Suprapubic skin (tissue), 3 donors: ENCODE results near the gene ENTPD1.

Experiments
- POLR2A ChIP-seq, 2 donors: fragments of 450-650 bp; IDR thresholded peaks; one replicate each; pipeline ENCODE4 v1.6.1; 2017; ENCODE audit warnings: antibody characterized with exemption in 2 of 2, mild to moderate bottlenecking in 2 of 2, moderate library complexity in 2 of 2
- TF ChIP-seq, protein P1 (sequence below), 2 donors: fragments of 200-600 bp in 1 of 2; fragments of 450-650 bp in 1 of 2; sonication (generic) in 1 of 2; IDR thresholded peaks; one replicate each; pipeline ENCODE4 v1.5.1; 2016 to 2019; ENCODE audit warnings: antibody characterized with exemption in 2 of 2, mild to moderate bottlenecking in 1 of 2, moderate library complexity in 1 of 2

DNA sequence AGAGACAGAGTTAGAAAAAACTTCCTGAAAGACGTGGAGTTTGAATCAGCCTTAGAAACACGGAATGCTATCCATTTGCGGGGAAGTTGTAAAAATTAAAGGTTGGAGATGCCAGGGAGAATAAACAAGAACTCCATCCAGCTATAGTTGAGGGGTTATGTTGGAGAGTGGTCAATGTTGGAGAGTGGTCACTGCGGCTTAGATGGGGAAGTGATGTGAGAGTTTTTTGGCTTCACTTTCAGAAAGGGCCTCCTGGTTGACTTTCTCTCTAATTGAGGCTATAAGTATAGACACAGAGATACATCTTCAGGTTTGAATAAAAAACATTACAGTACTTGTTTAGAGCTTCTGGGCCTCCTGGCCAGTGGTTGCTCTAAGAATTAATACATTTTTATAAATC lies 152.5 kb downstream of the ENTPD1 start:
- no peak for TF ChIP-seq POLR2A (IDR thresholded peaks at IDR 0.05)
- TF ChIP-seq, protein P1, sequence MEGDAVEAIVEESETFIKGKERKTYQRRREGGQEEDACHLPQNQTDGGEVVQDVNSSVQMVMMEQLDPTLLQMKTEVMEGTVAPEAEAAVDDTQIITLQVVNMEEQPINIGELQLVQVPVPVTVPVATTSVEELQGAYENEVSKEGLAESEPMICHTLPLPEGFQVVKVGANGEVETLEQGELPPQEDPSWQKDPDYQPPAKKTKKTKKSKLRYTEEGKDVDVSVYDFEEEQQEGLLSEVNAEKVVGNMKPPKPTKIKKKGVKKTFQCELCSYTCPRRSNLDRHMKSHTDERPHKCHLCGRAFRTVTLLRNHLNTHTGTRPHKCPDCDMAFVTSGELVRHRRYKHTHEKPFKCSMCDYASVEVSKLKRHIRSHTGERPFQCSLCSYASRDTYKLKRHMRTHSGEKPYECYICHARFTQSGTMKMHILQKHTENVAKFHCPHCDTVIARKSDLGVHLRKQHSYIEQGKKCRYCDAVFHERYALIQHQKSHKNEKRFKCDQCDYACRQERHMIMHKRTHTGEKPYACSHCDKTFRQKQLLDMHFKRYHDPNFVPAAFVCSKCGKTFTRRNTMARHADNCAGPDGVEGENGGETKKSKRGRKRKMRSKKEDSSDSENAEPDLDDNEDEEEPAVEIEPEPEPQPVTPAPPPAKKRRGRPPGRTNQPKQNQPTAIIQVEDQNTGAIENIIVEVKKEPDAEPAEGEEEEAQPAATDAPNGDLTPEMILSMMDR (IDR thresholded peaks at IDR 0.05), result no peak
